Fibroblast of mammary gland (primary cell): Measurements from ENCODE around the gene IP6K1.

Source experiments
- DNase-seq: peaks from one replicate; pipeline ENCODE4 v3.0.0-alpha.2; 2010; ENCODE audit warnings: low read depth
- H3K4me3 ChIP-seq: 2 replicates; pipeline ENCODE4 v1.5.1; 2011; ENCODE audit warnings: low read depth, mild to moderate bottlenecking, low read length, moderate library complexity; ENCODE audit not compliant: control insufficient read depth
- TF ChIP-seq, protein P1 (sequence below): conservative IDR thresholded peaks from 2 replicates; pipeline ENCODE4 v1.5.1; 2011; ENCODE audit warnings: low read depth, low read length, inconsistent platforms; ENCODE audit not compliant: control insufficient read depth, insufficient read depth

Gene IP6K1

DNA sequence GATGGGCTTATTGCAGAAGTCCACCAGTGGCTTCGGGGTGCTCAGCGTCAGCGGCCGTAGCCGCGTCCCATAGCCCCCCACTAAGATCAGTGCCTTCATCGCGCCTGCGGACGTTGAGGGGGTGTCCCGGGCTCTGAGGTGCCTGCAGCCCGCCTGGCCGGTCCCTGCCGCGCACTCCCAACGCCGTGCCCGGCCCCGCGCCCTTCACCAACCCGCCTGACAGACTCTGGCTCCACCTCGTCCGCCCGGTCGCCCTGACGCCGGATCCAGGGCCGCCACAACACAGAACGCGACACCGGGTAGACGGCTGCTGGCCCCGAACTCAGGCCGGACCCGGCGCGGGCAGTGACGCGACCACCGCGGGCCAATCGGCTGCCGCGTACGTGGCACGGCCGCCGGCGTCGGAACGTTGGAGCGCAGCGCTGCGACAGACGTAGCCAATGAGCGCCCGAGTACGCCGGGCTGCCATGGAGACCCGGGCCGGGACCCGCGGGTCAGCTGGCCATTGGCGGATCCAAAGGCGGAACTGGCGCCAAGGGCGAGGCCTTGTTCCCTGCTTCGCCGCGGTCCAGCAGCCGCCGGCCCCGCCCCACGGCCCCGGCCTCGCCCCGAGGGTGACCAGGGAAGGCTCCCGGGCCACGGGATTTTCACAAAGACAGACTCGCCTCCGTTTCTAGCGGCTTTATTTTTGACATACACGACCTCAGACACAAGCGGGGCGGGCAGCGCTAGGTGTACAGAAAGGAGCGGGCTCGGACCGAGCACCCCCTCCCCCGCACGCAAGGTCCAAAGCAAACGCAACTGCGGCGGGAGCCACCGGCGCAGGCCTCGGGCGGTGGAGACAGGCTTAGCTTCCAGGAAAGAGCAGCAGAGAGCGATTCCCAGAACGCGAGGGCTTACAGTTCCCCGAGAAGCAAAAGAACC is 62.5 kb downstream of the IP6K1 start, which contains the start of gene GMPPB:
Gene GMPPB, minus strand, starts transcription at position 324 of the 924 bp plus-strand sequence. Its CDS starts 225 bp downstream, at position 99.
- peak within 1 kb of the TSS; percentile 99 for H3K4me3 ChIP-seq
- peak; percentile 96 for DNase-seq
- TF ChIP-seq, protein P1, sequence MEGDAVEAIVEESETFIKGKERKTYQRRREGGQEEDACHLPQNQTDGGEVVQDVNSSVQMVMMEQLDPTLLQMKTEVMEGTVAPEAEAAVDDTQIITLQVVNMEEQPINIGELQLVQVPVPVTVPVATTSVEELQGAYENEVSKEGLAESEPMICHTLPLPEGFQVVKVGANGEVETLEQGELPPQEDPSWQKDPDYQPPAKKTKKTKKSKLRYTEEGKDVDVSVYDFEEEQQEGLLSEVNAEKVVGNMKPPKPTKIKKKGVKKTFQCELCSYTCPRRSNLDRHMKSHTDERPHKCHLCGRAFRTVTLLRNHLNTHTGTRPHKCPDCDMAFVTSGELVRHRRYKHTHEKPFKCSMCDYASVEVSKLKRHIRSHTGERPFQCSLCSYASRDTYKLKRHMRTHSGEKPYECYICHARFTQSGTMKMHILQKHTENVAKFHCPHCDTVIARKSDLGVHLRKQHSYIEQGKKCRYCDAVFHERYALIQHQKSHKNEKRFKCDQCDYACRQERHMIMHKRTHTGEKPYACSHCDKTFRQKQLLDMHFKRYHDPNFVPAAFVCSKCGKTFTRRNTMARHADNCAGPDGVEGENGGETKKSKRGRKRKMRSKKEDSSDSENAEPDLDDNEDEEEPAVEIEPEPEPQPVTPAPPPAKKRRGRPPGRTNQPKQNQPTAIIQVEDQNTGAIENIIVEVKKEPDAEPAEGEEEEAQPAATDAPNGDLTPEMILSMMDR, result no peak

DNA sequence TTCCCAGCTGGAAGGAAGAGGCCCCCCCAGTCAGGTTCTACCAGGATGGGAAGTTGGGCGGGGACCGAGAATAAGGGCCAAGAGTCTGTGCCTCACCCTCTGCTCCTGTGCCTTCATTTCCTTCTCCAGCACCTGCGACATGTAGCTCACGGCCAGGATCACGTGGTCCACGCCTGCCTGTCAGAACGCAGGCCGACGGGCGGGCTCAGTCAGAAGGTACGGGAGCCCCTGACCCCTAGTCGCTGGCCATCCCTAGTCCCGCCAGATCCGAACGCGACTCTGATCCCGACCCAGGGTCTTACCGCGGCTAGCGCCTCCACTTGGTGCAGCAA is 63.1 kb downstream of the IP6K1 start:
- TF ChIP-seq, protein P1, result no peak
- peak overlapping the region; percentile 99 for H3K4me3 ChIP-seq
- peak; percentile 28 for DNase-seq

DNA sequence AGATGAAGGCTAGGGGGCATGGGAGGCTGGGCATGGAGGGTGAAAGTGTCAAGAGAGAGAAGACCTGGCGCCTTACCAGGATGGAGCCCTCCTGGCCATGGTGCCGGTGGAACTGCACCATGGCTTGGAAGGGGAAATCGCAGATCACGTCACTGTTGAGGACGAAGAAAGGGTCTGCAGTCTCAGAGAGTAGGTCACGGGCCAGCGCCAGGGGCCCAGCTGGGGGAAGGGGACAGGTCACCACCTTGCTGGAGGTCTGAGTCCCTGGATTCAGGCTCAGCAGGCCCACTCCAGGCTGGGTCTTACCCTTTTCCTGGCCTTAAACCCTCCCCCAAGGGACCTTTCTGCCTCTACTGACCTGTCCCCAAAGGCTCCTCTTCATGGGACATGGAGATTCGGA is 63.4 kb downstream of the IP6K1 start:
- no peak for DNase-seq
- TF ChIP-seq, protein P1, result no peak
- H3K4me3 ChIP-seq, result peak overlapping the region; percentile 99

DNA sequence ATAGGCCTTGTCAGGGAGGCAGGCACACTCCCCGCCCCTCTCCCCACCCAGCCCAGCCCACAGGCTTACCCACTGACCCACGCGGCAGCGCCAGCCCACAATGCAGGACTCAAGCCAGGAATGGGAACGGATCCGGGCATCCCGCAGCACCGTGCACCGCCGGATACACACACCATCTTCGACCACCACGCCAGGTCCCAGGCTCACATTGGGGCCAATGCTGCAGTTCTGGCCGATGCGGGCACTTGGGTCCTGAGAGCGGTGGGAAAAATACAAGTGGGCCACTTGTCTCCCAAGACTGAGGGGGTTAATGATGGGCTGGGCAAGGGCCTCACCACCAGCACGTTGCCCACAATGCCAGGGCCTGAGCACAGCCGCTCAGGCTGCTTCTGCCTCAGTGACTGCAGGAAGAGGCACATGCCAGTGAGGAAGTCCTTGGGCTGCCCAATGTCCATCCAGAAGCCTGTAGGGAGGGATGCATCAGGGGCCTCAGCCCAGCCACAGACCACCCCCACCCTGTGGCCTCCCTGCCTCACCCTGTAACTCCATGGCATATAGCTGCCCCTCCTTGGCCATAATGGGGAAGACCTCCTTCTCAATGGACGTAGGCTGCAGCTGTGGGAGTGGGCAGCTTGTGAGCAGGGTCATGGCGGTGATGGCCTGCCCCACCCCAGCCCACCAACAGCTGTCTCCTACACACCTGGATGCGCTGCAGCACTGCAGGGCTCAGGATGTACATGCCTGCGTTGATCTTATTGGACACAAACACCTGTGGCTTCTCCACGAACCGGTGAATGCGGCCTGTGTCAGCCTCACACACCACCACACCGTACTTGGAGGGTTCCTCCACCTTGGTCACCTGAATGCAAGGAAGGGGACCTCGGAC is 64.2 kb downstream of the IP6K1 start:
- peak overlapping the region; percentile 99 for H3K4me3 ChIP-seq
- TF ChIP-seq, protein P1, result no peak
- no peak for DNase-seq

DNA sequence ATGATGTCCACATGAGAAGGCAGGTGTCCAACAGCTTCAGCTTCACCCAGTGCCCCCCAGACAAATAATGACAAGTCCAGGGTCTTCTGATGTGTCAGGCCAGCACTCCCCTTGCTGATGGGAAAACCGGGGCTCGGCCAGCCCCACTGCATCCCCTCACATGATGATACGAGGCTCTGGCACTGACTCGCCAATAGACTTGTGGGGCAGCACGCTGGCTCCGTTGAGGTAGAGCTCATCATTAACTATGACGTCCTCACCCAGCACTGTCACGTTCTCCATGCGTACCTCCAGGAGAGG is 64.8 kb downstream of the IP6K1 start:
- no peak for DNase-seq
- TF ChIP-seq, protein P1, result no peak
- H3K4me3 ChIP-seq, result no peak overlapping the region

DNA sequence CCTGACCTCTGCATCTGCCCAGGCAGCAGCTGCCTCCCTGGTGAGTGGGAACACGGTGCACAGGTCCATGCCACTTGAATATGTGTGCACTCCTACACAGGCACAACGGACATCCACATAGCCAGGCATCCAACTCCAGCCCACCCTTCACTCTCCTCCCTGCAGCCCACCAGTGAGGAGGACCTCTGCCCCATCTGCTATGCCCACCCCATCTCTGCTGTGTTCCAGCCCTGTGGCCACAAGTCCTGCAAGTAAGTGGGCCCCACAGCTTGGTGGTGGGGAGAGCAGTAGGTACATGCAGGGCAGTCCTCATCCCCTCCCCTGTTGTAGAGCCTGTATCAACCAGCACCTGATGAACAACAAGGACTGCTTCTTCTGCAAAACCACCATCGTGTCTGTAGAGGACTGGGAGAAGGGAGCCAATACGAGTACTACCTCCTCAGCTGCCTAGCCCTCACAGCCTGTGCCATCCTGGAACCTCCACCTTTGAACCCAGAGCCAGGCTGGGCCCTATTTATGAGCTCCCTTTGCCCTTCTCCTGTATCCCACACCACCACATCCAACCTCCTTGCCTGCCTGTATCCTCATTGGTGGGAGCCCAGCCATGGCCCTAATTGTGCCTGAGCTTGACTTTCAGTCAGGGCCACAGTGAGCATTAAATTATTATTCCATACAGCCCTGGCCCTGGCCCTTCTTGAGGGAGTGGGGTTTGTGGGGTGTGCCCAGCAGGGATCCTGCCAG is 65.3 kb downstream of the IP6K1 start:
- DNase-seq, result no peak
- no peak overlapping the region for H3K4me3 ChIP-seq
- TF ChIP-seq, protein P1, result no peak
